H9 (cell line): ENCODE results near the gene WDR17. TPM values are rescaled to one million over a fixed set of nuclear protein-coding genes. Genes with fewer than 3 reads are reported as not detected.

ENCODE experiments used
- DNase-seq: peaks from one replicate; pipeline ENCODE4 v3.0.0-alpha.2; 2017
- H2AFZ ChIP-seq: one replicate; pipeline ENCODE4 v1.6.1; 2013; ENCODE audit warnings: mild to moderate bottlenecking, low read length, control low read depth, moderate library complexity
- H2AK5ac ChIP-seq: 2 replicates; pipeline ENCODE4 v1.6.1; 2013; ENCODE audit warnings: low read length, control low read depth, mixed read lengths; ENCODE audit not compliant: insufficient read length
- H2BK120ac ChIP-seq: one replicate; pipeline ENCODE4 v1.6.1; 2013; ENCODE audit warnings: low read depth, mild to moderate bottlenecking, low read length, control low read depth, inconsistent platforms; ENCODE audit not compliant: poor library complexity, severe bottlenecking
- H2BK12ac ChIP-seq: 2 replicates; pipeline ENCODE4 v1.6.1; 2013; ENCODE audit warnings: low read length, control low read depth, mixed read lengths, low read depth; ENCODE audit not compliant: insufficient read length
- H2BK15ac ChIP-seq: 2 replicates; pipeline ENCODE4 v1.6.1; 2013; ENCODE audit warnings: low read depth, low read length, control low read depth
- H2BK20ac ChIP-seq: one replicate; pipeline ENCODE4 v1.6.1; 2013; ENCODE audit warnings: low read depth, mild to moderate bottlenecking, low read length, control low read depth, inconsistent platforms; ENCODE audit not compliant: poor library complexity, severe bottlenecking
- H2BK5ac ChIP-seq: 2 replicates; pipeline ENCODE4 v1.6.1; 2013; ENCODE audit warnings: low read length, control low read depth, mixed read lengths; ENCODE audit not compliant: insufficient read length
- H3K14ac ChIP-seq: 2 replicates; pipeline ENCODE4 v1.6.1; 2013; ENCODE audit warnings: low read length, control low read depth; ENCODE audit not compliant: insufficient read depth
- H3K18ac ChIP-seq: 2 replicates; pipeline ENCODE4 v1.6.1; 2013; ENCODE audit warnings: low read depth, mild to moderate bottlenecking, mixed read lengths, low read length, control low read depth; ENCODE audit not compliant: insufficient read length
- H3K23ac ChIP-seq: 2 replicates; pipeline ENCODE4 v1.6.1; 2013; ENCODE audit warnings: low read length, control low read depth, mixed read lengths, low read depth; ENCODE audit not compliant: insufficient read length
- H3K23me2 ChIP-seq: 2 replicates; pipeline ENCODE4 v1.6.1; 2013; ENCODE audit warnings: low read depth, mild to moderate bottlenecking, mixed read lengths, low read length, control low read depth; ENCODE audit not compliant: insufficient read length, poor library complexity, severe bottlenecking
- H3K27ac ChIP-seq: 2 replicates; pipeline ENCODE4 v1.5.1; 2013; ENCODE audit warnings: low read length, control low read depth, mixed read lengths, low read depth; ENCODE audit not compliant: insufficient read length
- H3K27me3 ChIP-seq: 2 replicates; pipeline ENCODE4 v1.6.1; 2013; ENCODE audit warnings: low read length, control low read depth, inconsistent platforms; ENCODE audit not compliant: insufficient read depth
- H3K4ac ChIP-seq: 2 replicates; pipeline ENCODE4 v1.6.1; 2013; ENCODE audit warnings: low read depth, mild to moderate bottlenecking, control low read depth, inconsistent platforms, low read length, moderate library complexity
- H3K4me1 ChIP-seq: 2 replicates; pipeline ENCODE4 v1.6.1; 2013; ENCODE audit warnings: low read length, control low read depth, inconsistent platforms; ENCODE audit not compliant: insufficient read depth
- H3K4me2 ChIP-seq: 2 replicates; pipeline ENCODE4 v1.6.1; 2013; ENCODE audit warnings: low read length, control low read depth, mixed read lengths; ENCODE audit not compliant: insufficient read length, insufficient read depth
- H3K56ac ChIP-seq: 2 replicates; pipeline ENCODE4 v1.6.1; 2013; ENCODE audit warnings: low read depth, mild to moderate bottlenecking, mixed read lengths, low read length, control low read depth; ENCODE audit not compliant: insufficient read length
- H3K79me1 ChIP-seq: 2 replicates; pipeline ENCODE4 v1.6.1; 2013; ENCODE audit warnings: low read depth, mild to moderate bottlenecking, moderate library complexity, low read length, control low read depth, inconsistent platforms; ENCODE audit not compliant: insufficient read depth, poor library complexity, severe bottlenecking
- H3K79me2 ChIP-seq: 2 replicates; pipeline ENCODE4 v1.6.1; 2013; ENCODE audit warnings: low read length, control low read depth, inconsistent platforms; ENCODE audit not compliant: insufficient read depth
- H3K9ac ChIP-seq: 2 replicates; pipeline ENCODE4 v1.6.1; 2013; ENCODE audit warnings: low read length, control low read depth, mixed read lengths; ENCODE audit not compliant: insufficient read length; ENCODE audit errors: extremely low read depth
- H3K9me3 ChIP-seq: one replicate; pipeline ENCODE4 v1.6.1; 2013; ENCODE audit warnings: low read depth, low read length, inconsistent platforms; ENCODE audit not compliant: control insufficient read depth
- H3T11ph ChIP-seq: one replicate; pipeline ENCODE4 v1.6.1; 2013; ENCODE audit warnings: mild to moderate bottlenecking, low read length, control low read depth, inconsistent platforms
- H4K20me1 ChIP-seq: one replicate; pipeline ENCODE4 v1.6.1; 2013; ENCODE audit not compliant: control insufficient read depth, insufficient read length, insufficient read depth
- H4K5ac ChIP-seq: 2 replicates; pipeline ENCODE4 v1.6.1; 2013; ENCODE audit warnings: low read depth, mild to moderate bottlenecking, mixed read lengths, low read length, control low read depth; ENCODE audit not compliant: insufficient read length
- H4K8ac ChIP-seq: replicated peaks from 2 replicates; pipeline ENCODE4 v1.6.1; 2013; ENCODE audit warnings: low read length, control low read depth, mixed read lengths, low read depth; ENCODE audit not compliant: insufficient read length
- H4K91ac ChIP-seq: 2 replicates; pipeline ENCODE4 v1.6.1; 2013; ENCODE audit warnings: low read depth, mild to moderate bottlenecking, moderate library complexity, mixed read lengths, low read length, control low read depth; ENCODE audit not compliant: insufficient read length
- H3K27ac Mint-ChIP-seq, 3 experiments: 2 replicates in 2 of 3; 3 replicates in 1 of 3; pipeline ENCODE4 v1.8.0; 2020 to 2021; ENCODE audit warnings: mixed read lengths in 3 of 3, mild to moderate bottlenecking in 1 of 3, moderate library complexity in 1 of 3
- H3K27me3 Mint-ChIP-seq: 2 replicates; pipeline ENCODE4 v1.8.0; 2021; ENCODE audit warnings: low read depth, mild to moderate bottlenecking, moderate library complexity, mixed read lengths
- H3K36me3 Mint-ChIP-seq, 3 experiments: 2 replicates in 2 of 3; 3 replicates in 1 of 3; pipeline ENCODE4 v1.8.0; 2020 to 2021; ENCODE audit warnings: low read depth in 3 of 3, mixed read lengths in 3 of 3; ENCODE audit not compliant: insufficient read depth in 1 of 3
- H3K4me1 Mint-ChIP-seq, 2 experiments: 2 replicates each; pipeline ENCODE4 v1.8.0; 2020; ENCODE audit warnings: mixed read lengths in 2 of 2
- H3K4me3 Mint-ChIP-seq, 2 experiments: 2 replicates in 1 of 2; 3 replicates in 1 of 2; pipeline ENCODE4 v1.8.0; 2020 to 2021; ENCODE audit warnings: mild to moderate bottlenecking in 2 of 2, mixed read lengths in 2 of 2, moderate library complexity in 1 of 2
- H3K9me3 Mint-ChIP-seq, 2 experiments: 2 replicates in 1 of 2; 3 replicates in 1 of 2; pipeline ENCODE4 v1.8.0; 2020; ENCODE audit warnings: mild to moderate bottlenecking in 2 of 2, mixed read lengths in 2 of 2, moderate library complexity in 1 of 2
- CTCF ChIP-seq: fragments of 200-600 bp; sonication (generic); conservative IDR thresholded peaks from 3 replicates; pipeline ENCODE4 v1.8.0; 2021; ENCODE audit warnings: antibody characterized with exemption, mild to moderate bottlenecking
- WGBS: extraction: QIAGEN DNeasy Blood & Tissue Kit; methylation state at CpG from one replicate; pipeline ENCODE4 v1.1.7; 2013; ENCODE audit warnings: missing lambda C conversion rate, low lambda C conversion rate, mixed read lengths; ENCODE audit not compliant: insufficient read length; ENCODE audit errors: extremely low coverage; 5-methylcytosine and 5-hydroxymethylcytosine counted together
- total RNA-seq: library from RNA; stranded (reverse); gene quantifications from 2 replicates; pipeline ENCODE4 v1.2.1, GENCODE V29; 2021

The WDR17 gene
- total RNA-seq, 1 experiment from 2014 or later: 2.6 TPM

GRCh38 chr4:176134670-176135069 is 69.0 kb downstream of the WDR17 start:
- Histone ChIP-seq H2BK15ac (no peak overlapping the region), H3K18ac (no peak overlapping the region), H3K4me2 (no peak overlapping the region), H3K23ac (no peak overlapping the region), H3K4ac (no peak overlapping the region), H2AFZ (no peak overlapping the region), H4K8ac (no peak overlapping the region), H3K79me1 (no peaks in the 10 kb centered on the region), H3K27ac (no peak overlapping the region), H2BK5ac (no peak overlapping the region), H2BK12ac (no peak overlapping the region), H4K5ac (no peak overlapping the region), H4K20me1 (no peaks in the 10 kb centered on the region), H3K27me3 (no peaks in the 10 kb centered on the region), H3K9me3 (no peaks in the 10 kb centered on the region), H2BK20ac (no peak overlapping the region), H2BK120ac (no peak overlapping the region), H2AK5ac (no peak overlapping the region), H4K91ac (no peak overlapping the region), H3K23me2 (no peaks in the 10 kb centered on the region), H3K9ac (no peak overlapping the region), H3K56ac (no peak overlapping the region), H3K4me1 (no peaks in the 10 kb centered on the region), H3T11ph (no peak overlapping the region), H3K79me2 (no peaks in the 10 kb centered on the region), H3K14ac (no peak overlapping the region)
- no peak for DNase-seq
- no peaks in the 10 kb centered on the region for H3K9me3 Mint-ChIP-seq
- no peaks in the 10 kb centered on the region for H3K4me1 Mint-ChIP-seq
- WGBS: no CpG with 5 or more reads among the region's 2 CpGs
- TF ChIP-seq CTCF: no peak
- no peak overlapping the region for H3K4me3 Mint-ChIP-seq
- no peaks in the 10 kb centered on the region for H3K27me3 Mint-ChIP-seq
- H3K36me3 Mint-ChIP-seq: no peaks in the 10 kb centered on the region
- no peak overlapping the region for H3K27ac Mint-ChIP-seq
